ENCODE data around the gene PDE6B.

DNA sequence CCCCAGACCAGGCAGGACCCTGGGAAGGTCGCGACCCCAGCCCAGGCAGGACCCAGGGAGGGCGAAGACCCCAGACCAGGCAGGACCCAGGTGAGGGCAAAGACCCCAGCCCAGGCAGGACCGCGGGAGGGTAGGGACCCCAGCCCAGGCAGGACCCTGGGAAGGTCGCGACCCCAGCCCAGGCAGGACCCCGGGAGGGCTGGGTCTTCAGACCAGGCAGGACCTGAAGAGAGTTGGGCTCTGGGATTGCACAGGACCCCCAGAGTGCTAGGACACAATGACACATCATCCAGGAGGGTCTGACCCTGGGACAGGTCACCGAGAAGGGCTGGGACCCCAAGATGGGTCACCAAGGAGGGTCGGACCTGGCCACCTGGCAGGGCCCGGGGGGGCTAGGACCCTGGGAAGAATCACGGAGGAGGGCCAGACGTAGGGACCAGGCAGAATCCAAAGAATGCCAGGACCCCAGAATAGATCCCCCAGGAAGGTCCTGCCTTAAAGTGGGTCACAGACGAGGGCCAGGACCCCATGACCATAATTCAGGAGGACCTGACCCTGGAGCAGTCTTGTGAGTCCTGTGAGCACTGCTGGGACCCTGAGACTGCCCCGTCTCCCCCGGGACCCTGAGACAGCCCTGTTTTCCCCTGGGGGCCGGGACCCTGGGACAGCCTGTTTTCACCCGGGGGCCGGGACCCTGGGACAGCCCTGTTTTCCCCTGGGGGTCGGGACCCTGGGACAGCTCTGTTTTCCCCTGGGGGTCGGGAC, 81.6 kb downstream of the PDE6B start:
- TF ChIP-seq, protein P1, sequence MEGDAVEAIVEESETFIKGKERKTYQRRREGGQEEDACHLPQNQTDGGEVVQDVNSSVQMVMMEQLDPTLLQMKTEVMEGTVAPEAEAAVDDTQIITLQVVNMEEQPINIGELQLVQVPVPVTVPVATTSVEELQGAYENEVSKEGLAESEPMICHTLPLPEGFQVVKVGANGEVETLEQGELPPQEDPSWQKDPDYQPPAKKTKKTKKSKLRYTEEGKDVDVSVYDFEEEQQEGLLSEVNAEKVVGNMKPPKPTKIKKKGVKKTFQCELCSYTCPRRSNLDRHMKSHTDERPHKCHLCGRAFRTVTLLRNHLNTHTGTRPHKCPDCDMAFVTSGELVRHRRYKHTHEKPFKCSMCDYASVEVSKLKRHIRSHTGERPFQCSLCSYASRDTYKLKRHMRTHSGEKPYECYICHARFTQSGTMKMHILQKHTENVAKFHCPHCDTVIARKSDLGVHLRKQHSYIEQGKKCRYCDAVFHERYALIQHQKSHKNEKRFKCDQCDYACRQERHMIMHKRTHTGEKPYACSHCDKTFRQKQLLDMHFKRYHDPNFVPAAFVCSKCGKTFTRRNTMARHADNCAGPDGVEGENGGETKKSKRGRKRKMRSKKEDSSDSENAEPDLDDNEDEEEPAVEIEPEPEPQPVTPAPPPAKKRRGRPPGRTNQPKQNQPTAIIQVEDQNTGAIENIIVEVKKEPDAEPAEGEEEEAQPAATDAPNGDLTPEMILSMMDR (IDR thresholded peaks at IDR 0.05 in 4 of 5, conservative IDR thresholded peaks at IDR 0.05 in 1 of 5), result no peak
- no peak for TF ChIP-seq POLR2A (IDR thresholded peaks at IDR 0.05)

All from gastrocnemius medialis (tissue), 4 donors.